DLD1 (cell line): ENCODE results near the gene APOBEC2.

Experiments used
- in situ Hi-C: cut with HindIII; loops from 2 replicates; pipeline ENCODE4 v1.10.0; 2017; ENCODE audit warnings: low sequenced_read_pairs

Gene APOBEC2

DNA sequence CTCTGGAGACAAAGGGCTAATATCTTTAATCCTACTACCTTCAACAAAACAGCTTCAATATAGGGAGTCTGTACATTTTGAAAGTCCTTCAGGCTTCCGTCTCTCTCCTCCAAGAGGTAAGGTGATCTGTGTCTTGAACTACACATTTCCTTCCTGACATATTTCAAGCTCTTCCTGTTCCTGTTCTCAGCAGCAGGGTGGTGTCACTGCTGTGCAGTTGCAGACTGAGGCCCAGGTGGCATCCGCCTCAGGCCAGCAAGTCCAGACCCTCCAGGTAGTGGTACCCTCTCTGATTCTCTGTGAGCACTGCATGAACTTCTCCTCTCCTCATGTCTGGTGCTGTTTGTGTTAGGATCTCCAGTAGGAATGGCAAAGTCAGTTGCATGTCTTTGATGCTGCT lies 27.6 kb downstream of the APOBEC2 start:
- in situ Hi-C loops = loop anchor here (25.0 kb wide), 1 partner anchor 107 kb away; no protein-coding TSS in a partner anchor

DNA sequence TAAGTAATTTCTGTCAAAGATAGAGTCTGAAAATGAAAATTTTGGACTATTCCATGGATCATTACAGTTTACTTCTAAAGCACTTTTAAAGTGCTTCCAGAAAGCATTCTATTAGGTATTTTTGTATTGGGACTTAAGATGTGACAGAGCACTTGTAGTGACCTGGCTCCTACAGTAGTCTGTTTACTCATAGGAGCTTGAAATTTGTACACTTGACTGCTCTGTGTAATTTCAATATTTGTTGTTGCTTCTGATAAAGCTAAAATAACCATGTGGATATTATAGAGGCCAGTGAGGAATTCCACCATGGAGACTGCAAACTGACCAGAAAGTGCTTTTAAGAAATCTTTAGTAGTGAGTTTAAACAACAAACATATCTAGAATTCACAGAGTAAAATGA lies 30.1 kb downstream of the APOBEC2 start:
- in situ Hi-C loops = loop anchor here (25.0 kb wide), 1 partner anchor 104 kb away; no protein-coding TSS in a partner anchor

DNA sequence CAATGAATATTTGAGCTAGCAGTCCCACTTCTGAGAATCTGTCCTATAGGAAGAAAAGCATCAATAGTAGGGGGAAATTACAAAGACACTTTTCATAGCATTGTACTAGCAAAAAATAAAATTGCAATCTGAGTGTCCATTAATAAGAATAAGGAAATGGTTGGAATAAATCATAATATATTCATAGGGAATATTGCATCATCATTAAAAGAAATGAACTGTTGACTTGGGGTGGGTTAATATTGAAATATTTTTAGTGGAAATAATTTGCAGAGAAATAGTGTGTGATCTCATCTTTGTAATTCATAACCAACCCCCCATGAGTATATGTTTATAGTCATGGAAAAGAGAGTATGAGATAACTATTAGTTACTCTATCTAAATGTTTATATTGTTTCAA lies 32.2 kb downstream of the APOBEC2 start:
- in situ Hi-C loops = loop anchor here (25.0 kb wide), 1 partner anchor 102 kb away; no protein-coding TSS in a partner anchor

DNA sequence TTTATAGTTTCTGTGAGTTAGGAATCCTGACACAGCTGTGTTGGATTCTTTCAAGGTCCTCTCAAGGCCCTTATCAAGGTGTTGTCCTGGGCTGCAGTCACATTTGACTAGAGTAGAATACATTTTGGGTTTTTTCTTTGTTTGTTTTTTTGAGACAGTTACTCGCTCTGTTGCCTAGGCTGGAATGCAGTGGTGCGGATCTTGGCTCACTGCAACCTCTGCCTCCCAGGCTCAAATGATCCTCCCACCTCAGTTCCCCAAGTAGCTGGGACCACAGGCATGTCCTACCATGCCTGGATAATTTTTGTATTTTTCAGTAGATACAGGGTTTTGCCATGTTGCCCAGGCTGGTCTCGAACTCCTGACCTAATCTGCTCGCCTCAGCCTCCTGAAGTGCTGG lies 35.4 kb downstream of the APOBEC2 start:
- in situ Hi-C loops = loop anchor here (25.0 kb wide), 1 partner anchor 99 kb away; no protein-coding TSS in a partner anchor

DNA sequence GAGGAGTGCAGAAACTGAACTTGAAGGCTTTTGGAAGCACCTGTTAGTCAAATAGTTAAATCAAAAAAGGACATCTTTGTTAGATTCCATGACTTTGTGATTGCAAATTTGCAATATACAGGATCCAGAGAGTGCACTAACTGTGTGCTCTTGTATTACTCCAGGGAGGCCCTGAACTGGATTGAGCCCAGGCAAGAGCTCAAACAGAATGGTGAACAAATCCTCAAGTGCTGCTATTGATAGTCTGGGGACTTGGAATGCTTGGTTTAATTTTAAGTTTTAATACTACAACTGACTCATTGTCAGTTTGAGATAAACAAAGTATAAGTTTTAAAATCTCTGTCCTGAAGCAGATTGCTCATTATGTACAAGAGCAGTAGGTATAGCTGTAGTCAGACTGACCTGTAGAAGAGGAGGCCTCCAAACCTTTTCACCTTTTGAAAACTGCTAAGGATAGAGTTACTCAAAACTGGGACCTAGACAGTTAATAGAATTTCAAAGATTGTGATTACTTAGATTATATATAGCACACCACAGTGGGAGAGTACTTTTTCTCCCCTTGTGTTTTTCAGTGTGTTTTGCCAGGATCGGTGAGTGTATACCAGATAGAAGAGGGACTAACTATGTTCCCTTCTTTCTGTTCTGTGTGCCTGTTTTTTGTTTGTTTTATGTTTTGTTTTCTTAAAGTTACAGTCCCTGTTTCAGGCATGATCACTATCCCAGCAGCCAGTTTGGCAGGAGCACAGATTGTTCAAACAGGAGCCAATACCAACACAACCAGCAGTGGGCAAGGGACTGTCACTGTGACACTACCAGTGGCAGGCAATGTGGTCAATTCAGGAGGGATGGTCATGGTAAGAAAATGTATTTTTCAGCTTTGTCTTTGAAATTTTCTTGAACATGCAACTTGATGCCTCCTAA lies 38.1 kb downstream of the APOBEC2 start:
- in situ Hi-C loops = loop anchor here (25.0 kb wide), 1 partner anchor 96 kb away; no protein-coding TSS in a partner anchor

DNA sequence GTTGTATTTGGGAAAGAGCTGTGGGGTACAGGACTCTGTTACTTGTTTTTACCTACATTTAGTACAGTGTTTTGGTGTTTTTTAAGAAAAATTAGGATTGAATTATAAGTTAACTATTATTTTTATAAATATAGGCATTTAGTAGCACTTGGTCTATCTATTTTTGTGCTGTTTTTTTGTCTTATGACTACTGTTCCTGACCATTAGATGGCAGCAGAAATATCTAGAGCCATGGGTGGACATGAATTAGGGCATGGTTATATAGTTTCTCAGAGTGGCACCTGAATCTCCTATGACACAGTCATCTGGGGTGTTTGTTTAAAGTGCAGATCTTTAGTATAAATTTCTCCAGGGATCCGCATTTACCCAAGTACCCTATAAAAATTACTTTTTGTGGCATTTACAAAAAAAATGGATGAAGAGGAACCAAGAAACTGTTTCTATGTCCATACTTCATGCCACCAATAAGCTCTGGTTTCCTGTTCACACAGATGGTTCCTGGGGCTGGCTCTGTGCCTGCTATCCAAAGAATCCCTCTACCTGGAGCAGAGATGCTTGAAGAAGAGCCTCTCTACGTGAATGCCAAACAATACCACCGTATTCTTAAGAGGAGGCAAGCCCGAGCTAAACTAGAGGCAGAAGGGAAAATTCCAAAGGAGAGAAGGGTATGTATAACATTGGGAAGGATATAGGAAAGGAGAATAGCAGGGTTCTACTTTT lies 39.6 kb downstream of the APOBEC2 start:
- in situ Hi-C loops = loop anchor here (25.0 kb wide), 1 partner anchor 95 kb away; no protein-coding TSS in a partner anchor

DNA sequence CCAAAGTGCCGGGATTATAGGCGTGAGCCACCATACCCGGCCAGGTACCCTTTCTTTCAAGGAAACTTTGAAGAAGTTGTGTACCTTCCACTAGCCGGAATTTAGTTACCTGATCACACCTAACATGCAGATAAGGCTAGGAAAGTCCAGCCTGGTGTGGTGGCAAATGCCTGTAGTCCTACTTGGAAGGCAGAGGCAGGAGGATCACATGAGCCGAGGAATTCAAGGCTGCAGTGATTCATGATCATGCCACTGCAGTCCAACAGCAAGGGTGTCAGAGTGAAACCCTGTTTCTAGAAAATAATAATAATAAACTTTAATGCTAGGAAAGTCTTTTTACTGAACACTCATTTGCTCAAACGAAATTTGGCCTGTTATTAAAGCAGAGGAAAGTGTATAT lies 40.7 kb downstream of the APOBEC2 start:
- in situ Hi-C loops = loop anchor here (25.0 kb wide), 1 partner anchor 94 kb away; no protein-coding TSS in a partner anchor

DNA sequence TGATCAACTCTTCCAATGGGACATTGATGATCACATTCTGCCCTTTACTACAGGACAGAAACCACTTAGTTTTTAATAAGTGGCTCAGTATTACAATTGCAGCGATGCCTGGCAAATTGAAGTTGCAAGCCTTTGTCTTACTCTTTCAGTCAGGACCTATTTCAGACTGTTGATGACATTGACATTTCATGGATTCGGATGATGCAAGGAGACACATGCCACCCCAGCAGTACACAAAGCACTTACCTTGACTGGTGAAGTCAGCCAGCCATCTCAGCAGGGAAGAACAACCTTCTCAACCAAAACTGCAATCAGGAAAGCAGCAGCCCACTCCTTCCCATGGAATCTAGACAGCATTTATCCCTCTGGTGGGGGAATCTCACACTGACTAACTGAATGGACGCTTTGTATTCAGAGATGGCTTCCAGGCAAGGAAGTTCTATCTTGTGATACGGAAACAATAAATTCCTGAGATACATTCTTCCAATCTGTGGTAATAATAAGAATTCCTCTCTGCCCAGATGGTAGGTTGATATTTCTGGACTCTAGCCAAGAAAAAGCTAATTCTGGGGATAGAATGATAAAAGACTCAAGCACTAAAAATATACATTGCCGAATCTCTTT lies 44.6 kb downstream of the APOBEC2 start:
- in situ Hi-C loops = loop anchor here (25.0 kb wide), 1 partner anchor 90 kb away; no protein-coding TSS in a partner anchor

DNA sequence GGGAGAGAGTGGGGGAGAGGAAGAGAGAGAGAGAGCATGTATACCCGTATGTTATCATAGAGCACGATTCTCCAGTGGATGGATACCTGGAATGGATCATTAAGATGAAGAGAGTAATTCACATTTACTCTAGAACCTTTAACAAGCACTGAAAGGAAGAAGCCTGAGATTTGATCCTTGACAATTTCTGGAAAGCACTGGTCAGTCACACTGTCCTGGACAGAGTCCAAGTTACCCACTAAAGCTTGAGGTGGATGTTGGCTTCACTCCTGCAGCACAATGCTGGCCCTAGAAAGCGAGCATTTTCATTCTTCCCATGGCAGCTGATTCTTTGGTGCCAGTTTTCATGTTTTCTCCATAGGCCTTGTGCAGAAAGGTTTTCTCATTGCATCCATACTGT lies 45.4 kb downstream of the APOBEC2 start:
- in situ Hi-C loops = loop anchor here (25.0 kb wide), 1 partner anchor 89 kb away; no protein-coding TSS in a partner anchor

DNA sequence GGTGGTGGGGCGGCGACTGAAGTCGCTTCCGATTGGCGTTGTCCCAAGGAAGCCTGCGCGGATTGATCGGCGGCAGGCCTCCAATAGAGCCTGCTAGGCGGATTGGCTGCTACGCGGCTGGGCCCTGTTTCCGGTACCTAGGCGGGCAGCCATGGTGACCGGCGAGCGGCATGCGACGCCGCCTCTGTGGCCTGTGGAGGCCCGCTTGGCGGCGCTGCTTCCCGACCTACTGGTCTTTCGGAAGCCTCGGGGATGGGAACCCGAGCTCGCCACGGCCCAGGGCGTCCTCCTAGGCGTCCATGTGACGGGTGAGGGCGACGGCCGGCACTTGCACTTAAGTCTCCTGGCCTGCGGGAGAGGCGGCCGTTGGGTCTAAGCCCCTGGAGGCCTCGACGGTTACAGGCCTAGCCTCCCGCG lies 47.9 kb downstream of the APOBEC2 start:
- in situ Hi-C loops = no loop called here

DNA sequence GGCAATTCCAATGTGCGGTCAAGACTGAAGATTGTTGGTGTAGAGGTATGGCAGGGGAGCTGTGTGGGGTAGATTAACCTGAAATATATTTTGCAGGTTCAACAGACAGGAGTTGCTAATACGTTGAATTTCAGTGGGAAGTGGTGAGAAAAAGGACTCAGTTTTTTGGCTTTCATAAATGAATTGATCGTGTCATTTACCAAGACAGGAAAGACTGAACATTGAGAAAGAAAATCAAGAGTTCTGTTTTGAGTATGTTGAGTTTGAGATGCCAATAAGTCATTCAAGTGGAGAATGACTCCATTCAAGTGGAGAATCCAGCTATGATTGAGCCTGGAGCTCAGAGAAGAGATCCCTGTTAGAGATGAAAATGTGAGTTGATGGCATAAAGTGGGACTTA lies 50.8 kb downstream of the APOBEC2 start:
- in situ Hi-C loops = no loop called here

DNA sequence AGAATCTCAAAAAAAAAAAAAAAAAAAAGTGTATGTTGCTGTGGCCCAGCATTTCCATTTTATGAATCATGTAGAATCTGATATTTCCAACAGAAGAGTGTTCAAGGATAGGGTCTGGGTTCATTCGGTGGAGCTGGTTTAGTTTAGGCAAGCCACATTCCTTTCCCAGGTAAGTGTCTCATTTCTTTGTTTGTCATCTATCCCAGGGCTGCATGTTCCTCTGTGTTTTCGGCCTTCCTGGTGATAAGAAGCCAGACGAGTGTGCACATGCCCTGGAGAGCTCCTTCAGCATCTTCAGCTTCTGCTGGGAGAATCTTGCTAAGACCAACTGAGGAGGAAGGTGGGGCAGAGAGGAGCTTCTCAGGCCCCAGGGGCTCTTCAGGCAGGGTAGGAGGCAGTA lies 58.0 kb downstream of the APOBEC2 start:
- in situ Hi-C loops = no loop called here
